ENCODE results near the gene DRAP1. TPM values are rescaled to one million over a fixed set of nuclear protein-coding genes. Genes with fewer than 3 reads are reported as not detected.

Gene DRAP1
- total RNA-seq, 1 donor from 2014 or later, result 225 TPM

GRCh38 chr11:65958774-65959420 is 39.7 kb downstream of the DRAP1 start:
- no peak for TF ChIP-seq CTCF (conservative IDR thresholded peaks at IDR 0.05; ENCODE audit: low read depth, low read length)
- DNase-seq (ENCODE audit: low read depth), result no peak

GRCh38 chr11:65960824-65961266 is 41.6 kb downstream of the DRAP1 start:
- no peak for TF ChIP-seq CTCF (conservative IDR thresholded peaks at IDR 0.05; ENCODE audit: low read depth, low read length)
- DNase-seq (ENCODE audit: low read depth), result no peak
- peak overlapping the region; percentile 75 for H3K4me3 ChIP-seq (ENCODE audit: low read depth, low read length)

More at GRCh38 chr11:65958774-65959420, 39.7 kb downstream of the DRAP1 start:
- H3K4me3 ChIP-seq (ENCODE audit: low read depth, low read length), result no peak overlapping the region

GRCh38 chr11:65961267-65962140 is 42.3 kb downstream of the DRAP1 start, which contains the start of gene SART1:
SART1 (plus strand) TSS chr11:65961734; CDS start chr11:65961781, 47 bp downstream.
- DNase-seq (ENCODE audit: low read depth), result peak; percentile 64
- no peak for TF ChIP-seq CTCF (conservative IDR thresholded peaks at IDR 0.05; ENCODE audit: low read depth, low read length)
- H3K4me3 ChIP-seq (ENCODE audit: low read depth, low read length), result peak within 1 kb of the TSS; percentile 75

- H3K4me3 ChIP-seq (ENCODE audit: low read depth, low read length), result peak overlapping the region; percentile 75
- TF ChIP-seq CTCF (conservative IDR thresholded peaks at IDR 0.05; ENCODE audit: low read depth, low read length), result no peak
- DNase-seq (ENCODE audit: low read depth), result no peak
These were observed 42.9 kb downstream of the DRAP1 start for GRCh38 chr11:65962141-65962564.

GRCh38 chr11:65964906-65965305 is 45.7 kb downstream of the DRAP1 start:
- no peak for DNase-seq (ENCODE audit: low read depth)
- H3K4me3 ChIP-seq (ENCODE audit: low read depth, low read length), result no peak overlapping the region
- no peak for TF ChIP-seq CTCF (conservative IDR thresholded peaks at IDR 0.05; ENCODE audit: low read depth, low read length)

GRCh38 chr11:65965986-65966762 is 46.9 kb downstream of the DRAP1 start:
- no peak for DNase-seq (ENCODE audit: low read depth)
- H3K4me3 ChIP-seq (ENCODE audit: low read depth, low read length), result no peak overlapping the region
- TF ChIP-seq CTCF (conservative IDR thresholded peaks at IDR 0.05; ENCODE audit: low read depth, low read length), result no peak

All from epithelial cell of proximal tubule (primary cell).